Psoas muscle (tissue), 8 donors: Measurements from ENCODE around the gene PIGQ. TPM values are rescaled to one million over a fixed set of nuclear protein-coding genes. Genes with fewer than 3 reads are reported as not detected.

Source experiments
- ATAC-seq, 4 donors: fragments of 200-7000 bp; cut with Tn5 transposase; one replicate each; pipeline ENCODE4 v1.9.1; 2020; ENCODE audit warnings: moderate library complexity in 3 of 4, mild to moderate bottlenecking in 2 of 4
- DNase-seq, 2 donors: peaks; one replicate each; pipeline ENCODE4 v3.0.0-alpha.2; 2020
- H3K27ac ChIP-seq: fragments of 200-600 bp; one replicate; pipeline ENCODE4 v1.8.0; 2022
- H3K27me3 ChIP-seq, 3 donors: fragments of 200-600 bp in 1 of 3; one replicate each; pipeline versions ENCODE4 v1.6.1 to v1.8.0; 2013 to 2022; ENCODE audit warnings: low read length in 2 of 3, mild to moderate bottlenecking in 2 of 3, moderate library complexity in 1 of 3; ENCODE audit not compliant: insufficient read depth in 3 of 3
- H3K36me3 ChIP-seq, 2 donors: fragments of 200-600 bp in 1 of 2; one replicate each; pipeline versions ENCODE4 v1.6.1 to v1.8.0; 2013 to 2022; ENCODE audit warnings: low read depth in 1 of 2, mild to moderate bottlenecking in 1 of 2, moderate library complexity in 1 of 2; ENCODE audit not compliant: insufficient read depth in 1 of 2
- H3K4me1 ChIP-seq: fragments of 200-600 bp; one replicate; pipeline ENCODE4 v1.8.0; 2022
- H3K4me3 ChIP-seq: fragments of 200-600 bp; one replicate; pipeline ENCODE4 v1.8.0; 2022; ENCODE audit warnings: mild to moderate bottlenecking
- H3K9me3 ChIP-seq: fragments of 200-600 bp; one replicate; pipeline ENCODE4 v1.8.0; 2022
- CTCF ChIP-seq: fragments of 200-600 bp; IDR thresholded peaks from one replicate; pipeline ENCODE4 v1.8.0; 2022; ENCODE audit warnings: antibody characterized with exemption
- whole genome bisulfite sequencing, 3 donors: extraction: QIAGEN DNeasy Blood & Tissue Kit; methylation state at CpG; one replicate each; pipeline versions ENCODE4 v1.1.6 to v1.1.7; 2013; 5-methylcytosine and 5-hydroxymethylcytosine counted together
- intact Hi-C, 2 donors: fragments of 100-400 bp; cut with DNase I; formaldehyde crosslinking; loops; one replicate each; pipeline versions ENCODE4 v1.11.0 to v1.14.2; 2022
- polyA plus RNA-seq, 3 donors: library from polyadenylated mRNA; stranded (reverse); fragments of 200-250 nt; gene quantifications; one replicate each; pipeline ENCODE4 v1.2.3, GENCODE V29; 2013
- total RNA-seq, 4 donors: library from RNA; stranded (reverse); fragmentation: NEBNext Ultra II Directional in 2 of 4; extraction: Animal tissue kit (Norgen Biotek cat#: 25700) in 2 of 4; gene quantifications; one replicate each; pipeline versions ENCODE4 v1.2.1 to v1.2.4, GENCODE V29; 2021 to 2023
- donor health status: healthy with polysubstance abuse.
- donor health status: DM: no; HTN: no; CAD: no; lungs with moderate emphysema.
- donor health status: Bipolar disorder and iron deficiency.
- donor health status: healthy.
- donor health status: DM: yes; HTN: yes; CAD: no.
- donor health status: DM: no; HTN: no; CAD: no.
- donor health status: DM: no; HTN: no; CAD: no.
- donor health status: DM: yes; HTN: yes; CAD: no.

Gene PIGQ
- total and polyA plus RNA-seq, 7 donors, result 18.3 to 39.9 (median 26.3) TPM

- H3K27ac ChIP-seq, result peak overlapping the region; percentile 100
- H3K9me3 ChIP-seq, result no peaks in the 10 kb centered on the region
- peak overlapping the region; percentile 79 for H3K4me3 ChIP-seq
- peak; percentile 0 to 24 (median 14) for ATAC-seq
- WGBS, 3 donors, result 3 to 7% (median 3%) methylated on average over 25 to 26 of the region's 26 CpGs
- H3K27me3 ChIP-seq, result no peaks in the 10 kb centered on the region
- H3K36me3 ChIP-seq, result peaks cover 0 to 9% of the 10 kb centered on the region in 2 donors
- peaks cover 42% of the 10 kb centered on the region for H3K4me1 ChIP-seq
- DNase-seq, result no peak
- TF ChIP-seq CTCF, result no peak
- intact Hi-C loops, result loop anchor here in 1 of 2 donors (5.0 kb wide), 2 partner anchors 104 to 129 kb away; partner anchors contain the start of gene NME4
Measured at GRCh38 chr16:526181-527014, 43.4 kb upstream of the PIGQ start.

GRCh38 chr16:527015-527903 is 42.5 kb upstream of the PIGQ start, which contains the start of gene CAPN15:
Gene CAPN15 (plus strand): TSS chr16:527712. CDS start chr16:546839, 19,127 bp downstream.
- DNase-seq, result peak; percentile 89 to 95
- H3K27me3 ChIP-seq, result no peaks in the 10 kb centered on the region
- WGBS, 3 donors, result 0% methylated on average over 61 to 129 of the region's 129 CpGs
- H3K27ac ChIP-seq, result peak within 1 kb of the TSS; percentile 100
- no peak for TF ChIP-seq CTCF
- no peaks in the 10 kb centered on the region for H3K9me3 ChIP-seq
- H3K4me1 ChIP-seq, result peaks cover 42% of the 10 kb centered on the region
- peak; percentile 80 to 84 (median 81) for ATAC-seq
- H3K4me3 ChIP-seq, result peak within 1 kb of the TSS; percentile 87
- intact Hi-C loops, result loop anchor here in 1 of 2 donors (5.0 kb wide), 2 partner anchors 105 to 130 kb away; partner anchors contain the start of gene NME4
- H3K36me3 ChIP-seq, result peaks cover 0 to under 1% of the 10 kb centered on the region in 2 donors

GRCh38 chr16:528111-529011 is 41.4 kb upstream of the PIGQ start:
- no peaks in the 10 kb centered on the region for H3K27me3 ChIP-seq
- peaks cover 49% of the 10 kb centered on the region for H3K4me1 ChIP-seq
- peak in 2 of 4 donors; percentile 0 to 3 for ATAC-seq
- H3K4me3 ChIP-seq, result peak overlapping the region; percentile 87
- H3K9me3 ChIP-seq, result no peaks in the 10 kb centered on the region
- peak in 1 of 2 donors; percentile 75 for DNase-seq
- H3K36me3 ChIP-seq, result no peaks in the 10 kb centered on the region
- 4 to 7% (median 6%) methylated on average over 42 to 55 of the region's 55 CpGs for WGBS, 3 donors
- TF ChIP-seq CTCF, result no peak
- intact Hi-C loops, result loop anchor here in 1 of 2 donors (5.0 kb wide), 2 partner anchors 106 to 131 kb away; partner anchors contain the start of gene NME4
- peak overlapping the region; percentile 83 for H3K27ac ChIP-seq
